GM15510 (cell line): ENCODE data around the gene NEU4.

Source experiments
- POLR2A ChIP-seq: IDR thresholded peaks from 3 replicates; pipeline ENCODE4 v1.6.1; 2011; ENCODE audit warnings: borderline replicate concordance; ENCODE audit not compliant: insufficient read length; ENCODE audit errors: extremely low read depth

The NEU4 gene

GRCh38 chr2:241860184-241861078 is 51.4 kb downstream of the NEU4 start:
- no peak for TF ChIP-seq POLR2A

DNA sequence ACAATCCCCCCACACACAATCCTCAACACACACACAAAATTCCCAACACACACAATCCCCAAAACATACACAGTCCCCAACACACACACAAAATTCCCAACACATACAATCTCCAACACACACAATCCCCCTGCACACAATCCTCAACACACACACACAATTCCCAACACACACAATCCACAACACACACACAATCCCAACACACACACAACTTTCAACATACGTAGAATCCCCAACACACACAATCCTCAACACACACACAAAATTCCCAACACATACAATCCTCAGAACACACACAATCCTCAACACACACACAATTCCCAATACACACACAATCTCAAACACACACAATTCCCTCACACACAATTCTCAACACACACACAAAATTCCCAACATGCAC is 52.3 kb downstream of the NEU4 start:
- TF ChIP-seq POLR2A = no peak

- no peak for TF ChIP-seq POLR2A
Observed at GRCh38 chr2:241862093-241862492, 53.1 kb downstream of the NEU4 start.

GRCh38 chr2:241862775-241863535 is 54.0 kb downstream of the NEU4 start:
- TF ChIP-seq POLR2A = no peak

- TF ChIP-seq POLR2A = no peak
Observed at GRCh38 chr2:241863536-241863954, 54.6 kb downstream of the NEU4 start.

DNA sequence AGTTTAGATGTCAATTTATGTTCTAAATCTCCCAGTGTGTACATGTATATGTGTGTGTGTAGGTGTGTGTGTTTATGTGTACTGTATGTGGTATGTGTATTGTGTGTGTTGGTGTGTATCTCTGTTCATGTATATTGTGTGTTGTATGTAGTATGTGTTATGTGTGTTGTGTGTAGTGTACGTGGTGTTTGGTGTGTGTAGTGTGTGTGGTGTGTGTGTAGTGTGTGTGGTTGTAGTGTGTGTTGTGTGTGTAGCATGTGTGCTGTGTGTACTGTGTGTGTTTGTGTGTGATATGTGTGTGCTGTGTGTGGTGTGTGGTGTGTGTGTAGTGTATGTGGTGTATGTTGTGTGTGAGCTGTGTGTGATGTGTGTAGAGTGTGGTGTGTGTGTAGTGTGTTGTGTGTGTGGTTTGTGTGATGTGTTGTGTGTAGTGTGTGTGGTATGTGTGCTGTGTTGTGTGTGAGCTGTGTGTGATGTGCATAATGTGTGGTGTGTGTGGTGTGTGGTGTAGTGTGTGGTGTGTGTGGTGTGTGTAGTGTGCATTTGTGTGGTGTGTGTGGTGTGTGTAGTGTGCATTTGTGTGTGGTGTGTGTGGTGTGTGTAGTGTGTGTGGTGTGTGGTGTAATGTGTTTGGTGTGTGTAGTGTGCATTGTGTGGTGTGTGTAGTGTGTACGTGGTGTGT is 55.3 kb downstream of the NEU4 start:
- no peak for TF ChIP-seq POLR2A

DNA sequence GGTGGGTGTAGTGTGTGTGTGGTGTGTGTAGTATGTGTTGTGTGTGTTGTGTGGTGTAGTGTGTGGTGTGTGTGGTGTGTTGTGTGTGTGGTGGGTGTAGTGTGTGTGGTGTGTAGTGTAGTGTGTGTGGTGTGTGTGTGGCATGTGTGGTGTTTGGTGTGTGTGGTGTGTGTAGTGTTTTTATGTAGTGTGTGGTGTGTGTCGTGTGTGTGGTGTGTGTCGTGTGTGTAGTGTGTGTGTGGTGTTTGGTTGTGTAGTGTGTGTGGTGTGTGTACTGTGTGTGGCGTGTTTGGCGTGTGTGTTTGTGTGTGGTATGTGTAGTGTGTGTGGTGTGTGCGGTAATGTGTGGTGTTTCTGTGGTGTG is 55.8 kb downstream of the NEU4 start:
- no peak for TF ChIP-seq POLR2A

GRCh38 chr2:241865416-241865956 is 56.5 kb downstream of the NEU4 start:
- no peak for TF ChIP-seq POLR2A

DNA sequence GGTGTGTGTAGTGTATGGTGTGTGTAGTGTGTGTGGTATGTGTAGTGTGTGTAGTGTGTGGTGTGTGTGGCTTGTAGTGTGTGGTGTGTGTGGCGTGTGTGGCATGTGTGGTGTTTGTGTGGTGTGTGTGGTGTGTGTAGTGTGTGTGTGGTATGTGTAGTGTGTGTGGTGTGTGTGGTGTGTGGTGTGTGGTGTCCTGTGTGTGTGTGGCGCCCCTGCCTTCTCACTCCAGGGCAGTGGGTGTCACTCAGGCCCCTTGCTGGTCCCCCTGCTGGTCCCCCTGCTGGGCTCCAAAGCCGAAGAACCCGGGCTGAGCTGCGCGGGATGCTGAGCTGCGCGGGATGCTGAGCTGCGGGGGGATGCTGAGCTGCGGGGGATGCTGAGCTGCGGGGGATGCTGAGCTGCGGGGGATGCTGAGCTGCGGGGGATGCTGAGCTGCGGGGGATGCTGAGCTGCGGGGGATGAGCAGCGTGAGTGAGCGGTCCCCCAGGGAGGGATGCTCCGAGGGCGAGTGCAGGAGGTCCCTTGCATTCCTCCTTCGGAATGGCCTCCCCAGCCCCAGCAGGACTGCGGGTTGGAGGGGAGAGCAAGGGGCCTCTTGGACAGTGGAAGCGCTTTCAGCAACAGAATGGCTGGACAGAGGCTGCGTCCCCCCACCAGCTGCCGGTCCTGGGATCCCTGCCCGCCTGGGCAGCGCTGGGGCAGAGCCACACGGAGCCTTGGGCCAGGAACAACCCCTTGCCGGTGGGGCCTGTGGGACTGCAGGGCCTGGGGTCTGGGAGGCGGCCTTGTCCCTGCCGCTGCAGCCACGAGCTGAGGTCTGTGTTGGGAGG is 57.2 kb downstream of the NEU4 start:
- no peak for TF ChIP-seq POLR2A
